NCI-H82 treated with DMSO at 0.1 percent for 48 hours (cell line): ENCODE results near the gene CYP21A2.
"Not testable (repeated sequence)": the region's sequence is repeated elsewhere in the genome, so short reads cannot be mapped to it uniquely, and the experiment has no call there.

Experiments used
- DNase-seq: peaks from one replicate; lab custom pipeline; 2025; ENCODE audit not compliant: unreplicated experiment; lab: John Stamatoyannopoulos, UW

CYP21A2 gene

DNA sequence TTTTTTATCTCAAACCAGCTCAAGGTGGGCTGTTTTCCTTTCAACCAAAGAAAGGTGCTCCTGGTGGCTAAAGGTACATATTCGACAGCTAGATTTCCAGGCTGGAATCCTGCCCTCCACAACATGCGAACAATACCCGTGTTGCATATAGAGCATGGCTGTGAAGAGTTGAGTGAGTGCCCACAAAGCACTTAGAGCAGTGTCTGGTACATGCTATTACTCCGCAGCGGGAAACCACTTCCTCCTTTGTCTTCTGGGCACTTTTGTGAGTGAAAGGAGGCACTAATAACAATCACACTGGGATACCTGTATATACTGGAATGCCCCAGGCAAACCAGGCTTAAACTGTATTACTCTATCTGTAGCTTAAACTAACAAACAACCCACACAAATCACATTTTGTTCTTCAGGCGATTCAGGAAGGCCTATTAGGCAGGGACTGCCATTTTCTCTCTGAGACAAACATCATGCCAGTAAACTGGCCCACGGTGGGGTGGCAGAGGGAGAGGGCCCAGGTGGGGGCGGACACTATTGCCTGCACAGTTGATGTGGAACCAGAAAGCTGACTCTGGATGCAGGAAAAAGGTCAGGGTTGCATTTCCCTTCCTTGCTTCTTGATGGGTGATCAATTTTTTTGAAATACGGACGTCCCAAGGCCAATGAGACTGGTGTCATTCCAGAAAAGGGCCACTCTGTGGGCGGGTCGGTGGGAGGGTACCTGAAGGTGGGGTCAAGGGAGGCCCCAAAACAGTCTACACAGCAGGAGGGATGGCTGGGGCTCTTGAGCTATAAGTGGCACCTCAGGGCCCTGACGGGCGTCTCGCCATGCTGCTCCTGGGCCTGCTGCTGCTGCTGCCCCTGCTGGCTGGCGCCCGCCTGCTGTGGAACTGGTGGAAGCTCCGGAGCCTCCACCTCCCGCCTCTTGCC lies at the start of gene CYP21A2:
TSS of gene CYP21A2 (plus strand) at position 818 of the 927 bp plus-strand sequence. CDS start at position 826, 8 bp downstream.
- DNase-seq = not testable (repeated sequence)

DNA sequence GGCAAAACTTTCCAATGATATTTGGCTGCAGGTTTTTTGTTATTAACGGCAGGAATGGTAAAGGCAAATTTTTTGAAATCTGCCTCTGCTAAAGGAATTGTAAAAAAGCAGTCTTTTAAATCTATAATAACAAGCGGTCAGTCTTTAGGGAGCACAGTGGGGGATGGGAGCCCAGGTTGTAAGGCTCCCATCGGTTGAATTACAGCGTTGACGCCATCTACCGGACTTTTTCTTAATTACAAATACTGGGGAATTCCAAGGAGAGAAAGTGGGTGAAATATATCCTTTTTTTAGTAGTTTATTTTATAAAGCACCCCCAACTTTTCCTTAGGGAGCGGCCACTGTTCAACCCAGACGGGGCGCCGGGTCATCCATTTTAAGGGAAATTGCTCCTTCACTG lies 48.9 kb upstream of the CYP21A2 start:
- DNase-seq = not testable (repeated sequence)

GRCh38 chr6:31994421-31994820 lies 43.8 kb upstream of the CYP21A2 start:
- not testable (repeated sequence) for DNase-seq

DNA sequence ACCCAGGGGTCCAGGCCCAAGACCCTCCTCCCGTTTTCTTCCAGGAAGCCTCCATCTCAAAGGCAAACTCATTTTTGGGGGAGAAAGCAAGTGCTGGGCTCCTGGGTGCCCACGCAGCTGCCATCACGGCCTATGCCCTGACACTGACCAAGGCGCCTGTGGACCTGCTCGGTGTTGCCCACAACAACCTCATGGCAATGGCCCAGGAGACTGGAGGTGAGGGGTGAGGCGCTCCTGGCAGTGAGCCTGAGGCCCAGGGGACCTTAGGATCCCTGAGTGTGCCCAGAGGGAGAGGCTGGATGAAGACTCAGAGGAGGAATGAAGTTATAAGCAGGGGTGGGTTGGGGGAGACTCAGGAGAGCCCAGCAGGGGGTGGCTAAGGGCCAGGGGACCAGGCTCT lies 41.8 kb upstream of the CYP21A2 start:
- not testable (repeated sequence) for DNase-seq

- not testable (repeated sequence) for DNase-seq
These were observed 35.5 kb upstream of the CYP21A2 start for GRCh38 chr6:32002546-32003268.

GRCh38 chr6:32003301-32003700 lies 34.9 kb upstream of the CYP21A2 start:
- DNase-seq = not testable (repeated sequence)

DNA sequence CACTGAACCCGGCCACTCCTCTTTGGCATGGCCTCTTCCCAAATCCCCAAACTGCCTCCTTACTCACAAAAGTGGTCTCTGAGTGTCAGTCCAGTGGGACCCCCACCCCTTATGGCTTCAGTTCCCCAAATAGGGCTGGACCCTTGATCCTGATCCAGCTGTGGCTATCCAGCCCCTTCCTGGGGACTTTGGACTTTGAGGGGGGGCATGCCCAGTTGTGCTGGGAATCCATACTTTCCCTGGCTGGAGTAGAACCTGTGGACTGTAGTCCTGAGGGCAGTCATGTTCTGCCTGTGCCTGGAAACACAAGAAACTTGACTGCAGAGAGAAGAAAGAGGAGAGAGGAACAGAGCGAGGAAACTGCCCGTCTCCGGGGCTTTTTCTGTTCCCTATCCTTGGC lies 33.8 kb upstream of the CYP21A2 start:
- not testable (repeated sequence) for DNase-seq

- DNase-seq = not testable (repeated sequence)
These were observed 33.2 kb upstream of the CYP21A2 start for GRCh38 chr6:32004864-32005537.

DNA sequence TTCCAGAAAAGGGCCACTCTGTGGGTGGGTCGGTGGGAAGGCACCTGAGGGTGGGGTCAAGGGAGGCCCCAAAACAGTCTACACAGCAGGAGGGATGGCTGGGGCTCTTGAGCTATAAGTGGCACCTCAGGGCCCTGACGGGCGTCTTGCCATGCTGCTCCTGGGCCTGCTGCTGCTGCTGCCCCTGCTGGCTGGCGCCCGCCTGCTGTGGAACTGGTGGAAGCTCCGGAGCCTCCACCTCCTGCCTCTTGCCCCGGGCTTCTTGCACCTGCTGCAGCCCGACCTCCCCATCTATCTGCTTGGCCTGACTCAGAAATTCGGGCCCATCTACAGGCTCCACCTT lies 32.7 kb upstream of the CYP21A2 start:
- not testable (repeated sequence) for DNase-seq

DNA sequence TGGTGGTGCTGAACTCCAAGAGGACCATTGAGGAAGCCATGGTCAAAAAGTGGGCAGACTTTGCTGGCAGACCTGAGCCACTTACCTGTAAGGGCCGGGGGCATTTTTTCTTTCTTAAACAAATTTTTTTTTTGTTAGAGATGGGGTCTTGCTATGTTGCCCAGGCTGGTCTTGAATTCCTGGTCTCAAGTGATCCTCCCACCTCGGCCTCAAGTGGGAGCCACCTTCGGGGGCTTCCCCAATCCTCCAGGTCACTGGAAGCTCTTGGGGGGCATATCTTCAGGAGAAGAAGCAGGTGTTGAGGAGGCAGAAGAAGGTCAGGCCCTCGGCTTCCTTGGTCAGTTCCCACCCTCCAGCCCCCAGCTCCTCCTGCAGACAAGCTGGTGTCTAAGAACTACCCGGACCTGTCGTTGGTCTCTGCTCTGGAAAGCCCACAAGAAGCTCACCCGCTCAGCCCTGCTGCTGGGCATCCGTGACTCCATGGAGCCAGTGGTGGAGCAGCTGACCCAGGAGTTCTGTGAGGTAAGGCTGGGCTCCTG lies 32.2 kb upstream of the CYP21A2 start:
- DNase-seq = not testable (repeated sequence)

DNA sequence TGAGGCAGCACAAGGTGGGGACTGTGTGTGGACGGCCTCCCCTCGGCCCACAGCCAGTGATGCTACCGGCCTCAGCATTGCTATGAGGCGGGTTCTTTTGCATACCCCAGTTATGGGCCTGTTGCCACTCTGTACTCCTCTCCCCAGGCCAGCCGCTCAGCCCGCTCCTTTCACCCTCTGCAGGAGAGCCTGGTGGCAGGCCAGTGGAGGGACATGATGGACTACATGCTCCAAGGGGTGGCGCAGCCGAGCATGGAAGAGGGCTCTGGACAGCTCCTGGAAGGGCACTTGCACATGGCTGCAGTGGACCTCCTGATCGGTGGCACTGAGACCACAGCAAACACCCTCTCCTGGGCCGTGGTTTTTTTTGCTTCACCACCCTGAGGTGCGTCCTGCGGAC lies 31.1 kb upstream of the CYP21A2 start:
- DNase-seq = not testable (repeated sequence)

DNA sequence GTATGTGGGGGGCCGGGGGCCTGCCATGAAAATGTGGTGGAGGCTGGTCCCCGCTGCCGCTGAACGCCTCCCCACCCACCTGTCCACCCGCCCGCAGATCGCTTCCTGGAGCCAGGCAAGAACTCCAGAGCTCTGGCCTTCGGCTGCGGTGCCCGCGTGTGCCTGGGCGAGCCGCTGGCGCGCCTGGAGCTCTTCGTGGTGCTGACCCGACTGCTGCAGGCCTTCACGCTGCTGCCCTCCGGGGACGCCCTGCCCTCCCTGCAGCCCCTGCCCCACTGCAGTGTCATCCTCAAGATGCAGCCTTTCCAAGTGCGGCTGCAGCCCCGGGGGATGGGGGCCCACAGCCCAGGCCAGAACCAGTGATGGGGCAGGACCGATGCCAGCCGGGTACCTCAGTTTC lies 30.2 kb upstream of the CYP21A2 start:
- DNase-seq = not testable (repeated sequence)

DNA sequence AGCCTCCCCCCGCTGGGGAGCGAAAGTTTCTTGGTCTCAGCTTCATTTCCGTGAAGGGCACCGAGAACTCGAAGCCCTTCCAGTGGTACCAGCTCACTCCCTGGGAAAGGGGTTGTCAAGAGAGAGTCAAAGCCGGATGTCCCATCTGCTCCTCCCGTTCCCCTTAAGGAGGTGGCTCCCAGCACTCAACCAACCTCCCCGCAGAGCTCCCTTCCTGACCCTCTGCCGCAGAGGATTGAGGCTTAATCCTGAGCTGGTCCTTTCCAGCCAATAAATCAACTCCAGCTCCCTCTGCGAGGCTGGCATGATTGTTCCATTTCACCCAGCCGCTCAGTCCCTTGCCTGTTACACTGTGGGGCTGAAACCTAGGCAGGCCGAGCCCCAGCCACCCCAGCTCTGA lies 29.6 kb upstream of the CYP21A2 start:
- DNase-seq = peak; percentile 35

- DNase-seq = not testable (repeated sequence)
These were observed 28.7 kb upstream of the CYP21A2 start for GRCh38 chr6:32009537-32009936.

- DNase-seq = not testable (repeated sequence)
These were observed 27.2 kb upstream of the CYP21A2 start for GRCh38 chr6:32010856-32011530.

DNA sequence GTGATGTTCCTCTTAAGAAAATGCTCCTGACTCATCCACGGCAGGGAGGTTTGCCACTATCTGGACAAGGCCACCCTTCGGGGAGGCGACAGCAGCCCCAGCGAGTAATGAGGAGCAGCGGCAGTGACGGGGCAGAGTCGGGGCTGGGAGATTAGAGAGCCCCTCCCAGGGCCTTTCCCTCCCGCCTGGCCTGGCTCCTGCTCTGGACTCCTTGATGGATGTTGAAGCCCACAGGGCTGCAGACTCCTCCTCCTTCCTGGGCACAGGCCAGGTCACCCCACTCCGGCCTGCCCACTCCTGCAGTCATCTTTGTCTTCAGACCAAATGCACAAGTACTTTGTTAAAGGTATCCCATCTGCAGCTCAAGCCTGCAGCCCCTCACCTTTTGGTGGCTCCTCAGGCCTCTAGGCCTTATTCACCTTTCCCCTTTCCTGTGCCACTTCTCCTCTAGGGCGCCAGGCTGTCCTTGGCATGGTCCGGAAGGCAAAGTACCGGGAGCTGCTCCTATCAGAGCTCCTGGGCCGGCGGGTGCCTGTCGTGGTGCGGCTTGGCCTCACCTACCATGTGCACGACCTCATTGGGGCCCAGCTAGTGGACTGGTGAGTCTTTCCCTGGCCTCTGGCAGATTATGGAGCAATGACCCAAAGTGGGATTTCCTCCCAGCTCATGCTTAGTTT lies 25.1 kb upstream of the CYP21A2 start:
- DNase-seq = not testable (repeated sequence)

- DNase-seq = not testable (repeated sequence)
These were observed 24.5 kb upstream of the CYP21A2 start for GRCh38 chr6:32013738-32014137.

GRCh38 chr6:32014547-32014946 lies 23.7 kb upstream of the CYP21A2 start, which contains the start of gene C4B:
TSS of gene C4B (plus strand) at chr6:32014795. CDS start at chr6:32014846, 51 bp downstream.
- DNase-seq = not testable (repeated sequence)

- DNase-seq = not testable (repeated sequence)
These were observed 16.1 kb upstream of the CYP21A2 start for GRCh38 chr6:32022100-32022499.

DNA sequence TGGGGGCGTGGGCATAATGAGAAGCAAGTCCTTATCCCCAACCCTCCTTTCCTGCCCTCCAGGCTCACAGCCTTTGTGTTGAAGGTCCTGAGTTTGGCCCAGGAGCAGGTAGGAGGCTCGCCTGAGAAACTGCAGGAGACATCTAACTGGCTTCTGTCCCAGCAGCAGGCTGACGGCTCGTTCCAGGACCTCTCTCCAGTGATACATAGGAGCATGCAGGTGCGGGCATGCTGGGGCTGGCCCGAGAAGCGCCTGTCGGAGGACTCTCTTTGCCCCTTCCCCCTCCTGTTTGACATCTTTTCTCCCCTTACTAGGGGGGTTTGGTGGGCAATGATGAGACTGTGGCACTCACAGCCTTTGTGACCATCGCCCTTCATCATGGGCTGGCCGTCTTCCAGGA lies 9.6 kb upstream of the CYP21A2 start:
- DNase-seq = not testable (repeated sequence)
